IMR-90 (cell line): Measurements from ENCODE around the gene ROM1. TPM values are rescaled to one million over a fixed set of nuclear protein-coding genes. Genes with fewer than 3 reads are reported as not detected.

ENCODE experiments used
- ATAC-seq: fragments of 200-7000 bp; cut with Tn5 transposase; 2 replicates; pipeline ENCODE4 v1.9.1; 2020; ENCODE audit warnings: low read depth, mild to moderate bottlenecking, moderate library complexity
- BruUV-seq: library from RNA; stranded (reverse); fragments of 400-500 nt; replicated peaks from 2 replicates; lab custom pipeline; 2021; lab: Mats Ljungman, UMichigan
- CTCF ChIA-PET: fragments of 300-600 bp; formaldehyde crosslinking; extraction: SDS; loops from one replicate; lab custom pipeline; 2021; ENCODE audit warnings: antibody characterized with exemption; lab: Yijun Ruan, JAX
- POLR2A ChIA-PET: fragments of 300-600 bp; sonication (Branson Sonifier 250); formaldehyde crosslinking; loops from one replicate; lab custom pipeline; 2022; ENCODE audit warnings: antibody characterized with exemption; ENCODE audit not compliant: unreplicated experiment; lab: Charles Lee
- DNase-seq: peaks from one replicate; pipeline ENCODE4 v3.0.0; 2013
- H2AFZ ChIP-seq: replicated peaks from 2 replicates; pipeline ENCODE3; 2013; ENCODE audit warnings: low read length, mild to moderate bottlenecking; ENCODE audit not compliant: poor library complexity
- H2AK5ac ChIP-seq: 2 replicates; pipeline ENCODE4 v1.6.1; 2013; ENCODE audit warnings: low read depth, low read length, inconsistent platforms
- H2AK9ac ChIP-seq: replicated peaks from 2 replicates; pipeline ENCODE3; 2013; ENCODE audit warnings: mild to moderate bottlenecking, low read depth, low read length, moderate library complexity; ENCODE audit not compliant: poor library complexity
- H2BK120ac ChIP-seq: 2 replicates; pipeline ENCODE4 v1.6.1; 2013; ENCODE audit warnings: low read depth, low read length, inconsistent platforms
- H2BK15ac ChIP-seq: 3 replicates; pipeline ENCODE4 v1.6.1; 2013; ENCODE audit warnings: low read depth, low read length, inconsistent platforms
- H2BK20ac ChIP-seq: 2 replicates; pipeline ENCODE4 v1.6.1; 2013; ENCODE audit warnings: low read depth, mild to moderate bottlenecking, inconsistent platforms, low read length, moderate library complexity
- H2BK5ac ChIP-seq: 2 replicates; pipeline ENCODE4 v1.6.1; 2013; ENCODE audit warnings: mild to moderate bottlenecking, low read depth, low read length, inconsistent platforms; ENCODE audit not compliant: poor library complexity, severe bottlenecking
- H3K14ac ChIP-seq: replicated peaks from 2 replicates; pipeline ENCODE4 v1.6.1; 2013; ENCODE audit warnings: low read depth, low read length, inconsistent platforms
- H3K18ac ChIP-seq: 2 replicates; pipeline ENCODE4 v1.6.1; 2013; ENCODE audit warnings: low read depth, low read length, control low read depth
- H3K23ac ChIP-seq: 2 replicates; pipeline ENCODE4 v1.6.1; 2013; ENCODE audit warnings: low read depth, low read length, inconsistent platforms
- H3K27ac ChIP-seq: 2 replicates; pipeline ENCODE4 v1.5.1; 2013; ENCODE audit warnings: mild to moderate bottlenecking, control low read depth, low read length; ENCODE audit not compliant: insufficient read depth
- H3K27me3 ChIP-seq: 2 replicates; pipeline ENCODE4 v1.6.1; 2013; ENCODE audit warnings: low read length; ENCODE audit not compliant: control insufficient read depth, insufficient read depth
- H3K36me3 ChIP-seq: 2 replicates; pipeline ENCODE4 v1.6.1; 2013; ENCODE audit warnings: low read length, mixed read lengths; ENCODE audit not compliant: control insufficient read depth, insufficient read depth
- H3K4ac ChIP-seq: 2 replicates; pipeline ENCODE4 v1.6.1; 2013; ENCODE audit warnings: low read depth, low read length, inconsistent platforms
- H3K4me1 ChIP-seq: 2 replicates; pipeline ENCODE4 v1.6.1; 2013; ENCODE audit warnings: low read length, mixed read lengths; ENCODE audit not compliant: control insufficient read depth, insufficient read depth
- H3K4me2 ChIP-seq: 2 replicates; pipeline ENCODE4 v1.6.1; 2013; ENCODE audit warnings: low read depth, mild to moderate bottlenecking, control low read depth, low read length, moderate library complexity
- H3K4me3 ChIP-seq: 2 replicates; pipeline ENCODE4 v1.5.1; 2013; ENCODE audit warnings: low read depth, mild to moderate bottlenecking, control low read depth, low read length, moderate library complexity; ENCODE audit not compliant: insufficient read depth
- H3K56ac ChIP-seq: 2 replicates; pipeline ENCODE4 v1.6.1; 2013; ENCODE audit warnings: low read length, inconsistent platforms; ENCODE audit not compliant: insufficient read depth; ENCODE audit errors: extremely low read depth
- H3K79me1 ChIP-seq, 2 experiments: 2 replicates each; pipeline ENCODE4 v1.6.1; 2013; ENCODE audit warnings: low read length in 2 of 2, inconsistent platforms in 1 of 2, low read depth in 1 of 2
- H3K9ac ChIP-seq: 2 replicates; pipeline ENCODE4 v1.6.1; 2013; ENCODE audit warnings: low read depth, low read length, control low read depth
- H3K9me1 ChIP-seq: 2 replicates; pipeline ENCODE4 v1.6.1; 2013; ENCODE audit warnings: low read length, inconsistent platforms; ENCODE audit not compliant: insufficient read depth
- H3K9me3 ChIP-seq: 2 replicates; pipeline ENCODE4 v1.6.1; 2013; ENCODE audit warnings: low read length; ENCODE audit not compliant: control insufficient read depth, insufficient read depth
- H4K20me1 ChIP-seq: 2 replicates; pipeline ENCODE4 v1.6.1; 2013; ENCODE audit warnings: low read length, inconsistent platforms; ENCODE audit not compliant: insufficient read depth
- H4K5ac ChIP-seq: 2 replicates; pipeline ENCODE4 v1.6.1; 2013; ENCODE audit warnings: mild to moderate bottlenecking, low read depth, low read length, control low read depth
- H4K8ac ChIP-seq, 2 experiments: 2 replicates each; pipeline ENCODE4 v1.6.1; 2013; ENCODE audit warnings: low read depth in 2 of 2, low read length in 2 of 2, control low read depth in 1 of 2, inconsistent platforms in 1 of 2
- H4K91ac ChIP-seq: 2 replicates; pipeline ENCODE4 v1.6.1; 2013; ENCODE audit warnings: low read depth, low read length, inconsistent platforms; ENCODE audit not compliant: insufficient read depth
- CEBPB ChIP-seq: IDR thresholded peaks from 2 replicates; pipeline ENCODE4 v1.6.1; 2012; ENCODE audit warnings: low read depth, low read length, improper control_type of control experiment
- CHD1 ChIP-seq: IDR thresholded peaks from 2 replicates; pipeline ENCODE4 v1.6.1; 2012; ENCODE audit warnings: low read depth, low read length, improper control_type of control experiment
- MAZ ChIP-seq: IDR thresholded peaks from 2 replicates; pipeline ENCODE4 v1.6.1; 2012; ENCODE audit warnings: low read depth, mild to moderate bottlenecking, low read length, improper control_type of control experiment, moderate library complexity, borderline replicate concordance
- MXI1 ChIP-seq: IDR thresholded peaks from 2 replicates; pipeline ENCODE4 v1.6.1; 2012; ENCODE audit warnings: low read depth, mild to moderate bottlenecking, low read length, moderate library complexity, borderline replicate concordance
- NFE2L2 ChIP-seq: fragments of 150-350 bp; IDR thresholded peaks from 2 replicates; pipeline ENCODE4 v1.6.1; 2016; ENCODE audit warnings: low read depth, mild to moderate bottlenecking, low read length
- RFX5 ChIP-seq: IDR thresholded peaks from 2 replicates; pipeline ENCODE4 v1.8.0; 2012; ENCODE audit warnings: low read depth, mild to moderate bottlenecking, low read length, moderate library complexity
- SMC3 ChIP-seq: fragments of 150-350 bp; IDR thresholded peaks from 2 replicates; pipeline ENCODE4 v1.6.1; 2016; ENCODE audit warnings: low read depth, mild to moderate bottlenecking, antibody characterized with exemption, low read length, moderate library complexity
- USF2 ChIP-seq: fragments of 150-350 bp; IDR thresholded peaks from 2 replicates; pipeline ENCODE4 v1.6.1; 2017; ENCODE audit warnings: mild to moderate bottlenecking, antibody characterized with exemption, low read length, low read depth
- WGBS, 2 experiments: methylation state at CpG; one replicate each; pipeline versions ENCODE4 v1.1.5 to v1.1.7; 2013; ENCODE audit warnings: missing lambda C conversion rate in 2 of 2; ENCODE audit not compliant: insufficient read length in 1 of 2; ENCODE audit errors: extremely low coverage in 2 of 2; 5-methylcytosine and 5-hydroxymethylcytosine counted together
- dilution Hi-C: fragments of 300-500 bp; cut with HindIII; formaldehyde crosslinking; loops from one replicate; pipeline ENCODE4 v1.14.3; 2018; ENCODE audit warnings: low sequenced_read_pairs; ENCODE audit not compliant: unreplicated experiment
- in situ Hi-C: fragments of 300-500 bp; cut with MboI; formaldehyde crosslinking; loops from 3 replicates; pipeline ENCODE4 v1.14.3; 2019; ENCODE audit warnings: low sequenced_read_pairs, inconsistent platforms, mixed read lengths
- intact Hi-C: fragments of 100-400 bp; cut with micrococcal nuclease; formaldehyde crosslinking; loops from 2 replicates; pipeline ENCODE4 v1.10.0; 2022
- polyA plus RNA-seq, 3 experiments: library from polyadenylated mRNA; depleted of rRNA; stranded (reverse); fragments of >200 nt; gene quantifications; 2 replicates each; pipeline ENCODE4 v1.2.3, GENCODE V29; 2012; ENCODE audit warnings: low replicate concordance in 1 of 3
- total RNA-seq: library from RNA; depleted of rRNA; stranded (reverse); fragments of >200 nt; gene quantifications from 2 replicates; pipeline ENCODE4 v1.2.3, GENCODE V29; 2012
- TF ChIP-seq, protein P1 (sequence below): conservative IDR thresholded peaks from 2 replicates; pipeline ENCODE4 v1.5.1; 2012; ENCODE audit warnings: mild to moderate bottlenecking, low read depth, low read length, improper control_type of control experiment

Gene ROM1
- total and polyA plus RNA-seq, 2 of the 4 experiments (the other 2 are of a cell fraction): 2.2 to 2.5 TPM

DNA sequence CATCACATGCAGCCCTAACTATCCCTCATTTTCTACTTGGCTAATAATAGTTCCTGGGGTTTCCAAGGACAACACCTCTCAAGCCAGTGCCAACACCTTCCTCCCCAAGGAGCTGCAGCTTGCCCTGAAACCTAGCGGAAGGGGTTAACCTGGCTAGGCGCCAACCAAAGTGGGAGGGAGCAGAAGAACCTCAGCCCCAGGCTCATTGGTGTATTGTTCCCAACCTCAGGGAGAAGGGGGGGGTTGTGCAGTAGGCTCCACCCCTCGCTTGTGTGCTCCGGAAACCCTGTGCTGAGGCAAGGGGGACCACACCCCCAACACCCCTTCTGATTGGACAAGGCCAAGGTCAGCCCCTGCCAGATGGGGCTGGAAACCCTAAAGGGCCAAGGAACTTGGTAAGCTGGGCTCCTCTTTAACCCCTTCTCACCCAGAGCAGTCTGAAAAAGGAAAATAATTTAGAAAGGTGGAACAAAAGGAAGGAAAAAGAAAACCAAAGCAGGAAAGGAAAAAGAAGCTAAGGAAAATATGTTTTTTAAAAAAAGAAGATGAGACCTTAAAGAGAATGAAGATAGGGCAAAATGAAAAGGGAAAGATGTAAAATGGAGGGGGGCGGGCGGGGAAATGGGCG lies 13.9 kb upstream of the ROM1 start:
- Histone ChIP-seq H3K4me3 (no peak overlapping the region; the same call in 1 of the 2 replicates), H2BK5ac (peak overlapping the region; percentile 78), H2BK15ac (no peak overlapping the region), H3K4me1 (peaks cover 7% of the 10 kb centered on the region), H2BK120ac (no peak overlapping the region), H3K36me3 (peaks cover 46% of the 10 kb centered on the region), H3K9me1 (peaks cover 5% of the 10 kb centered on the region), H3K9ac (peak overlapping the region; percentile 90; the same call in 1 of the 2 replicates), H3K27ac (peak overlapping the region; percentile 76; the same call in 1 of the 2 replicates), H3K4ac (peak overlapping the region; percentile 80), H3K9me3 (no peaks in the 10 kb centered on the region), H3K27me3 (no peaks in the 10 kb centered on the region), H4K20me1 (peaks cover 17% of the 10 kb centered on the region; the same call in 1 of the 2 replicates), H3K56ac (no peak overlapping the region), H4K91ac (peak overlapping the region; percentile 38), H4K8ac (peak overlapping the region; percentile 9 to 55; a peak in 3 of 4 replicates), H3K14ac (peak overlapping the region; percentile 80), H3K4me2 (peak overlapping the region; percentile 91), H2AK9ac (peak overlapping the region; percentile 91), H2BK20ac (no peak overlapping the region), H3K79me1 (peaks cover 15 to 49% of the 10 kb centered on the region in 2 experiments), H3K23ac (peak overlapping the region; percentile 91), H3K18ac (no peak overlapping the region), H2AK5ac (peak overlapping the region; percentile 54), H4K5ac (0 out of 2 replicates have a peak overlapping the region, but pooled peaks have one; percentile 26), H2AFZ (peak overlapping the region; percentile 40)
- ChIA-PET POLR2A (no interaction called here), CTCF (interaction anchor here (0.8 to 0.9 kb wide), 2 partner anchors 13 to 282 kb away, joined by 4 read pairs; partner anchors contain the start of genes EML3 and SLC3A2)
- peak; percentile 73 for ATAC-seq
- 100% methylated on average over 2 of the region's 7 CpGs; no CpG with 5 or more reads in 1 of the 2 experiments for WGBS, 2 experiments
- intact Hi-C loops: loop anchor here (10.0 kb wide), 1 partner anchor 96 kb away; no protein-coding TSS in a partner anchor
- dilution Hi-C loops: no loop called here
- in situ Hi-C loops: no loop called here
- DNase-seq: peak; percentile 99
- TF ChIP-seq CHD1 (no peak), NFE2L2 (no peak), CEBPB (peak; percentile 47; the same call in 1 of the 2 replicates), SMC3 (no peak), MXI1 (peak; percentile 54; the same call in 1 of the 2 replicates), USF2 (peak; percentile 27; the same call in 1 of the 2 replicates), RFX5 (no peak), MAZ (peak; percentile 79; the same call in 1 of the 2 replicates)
- TF ChIP-seq, protein P1, sequence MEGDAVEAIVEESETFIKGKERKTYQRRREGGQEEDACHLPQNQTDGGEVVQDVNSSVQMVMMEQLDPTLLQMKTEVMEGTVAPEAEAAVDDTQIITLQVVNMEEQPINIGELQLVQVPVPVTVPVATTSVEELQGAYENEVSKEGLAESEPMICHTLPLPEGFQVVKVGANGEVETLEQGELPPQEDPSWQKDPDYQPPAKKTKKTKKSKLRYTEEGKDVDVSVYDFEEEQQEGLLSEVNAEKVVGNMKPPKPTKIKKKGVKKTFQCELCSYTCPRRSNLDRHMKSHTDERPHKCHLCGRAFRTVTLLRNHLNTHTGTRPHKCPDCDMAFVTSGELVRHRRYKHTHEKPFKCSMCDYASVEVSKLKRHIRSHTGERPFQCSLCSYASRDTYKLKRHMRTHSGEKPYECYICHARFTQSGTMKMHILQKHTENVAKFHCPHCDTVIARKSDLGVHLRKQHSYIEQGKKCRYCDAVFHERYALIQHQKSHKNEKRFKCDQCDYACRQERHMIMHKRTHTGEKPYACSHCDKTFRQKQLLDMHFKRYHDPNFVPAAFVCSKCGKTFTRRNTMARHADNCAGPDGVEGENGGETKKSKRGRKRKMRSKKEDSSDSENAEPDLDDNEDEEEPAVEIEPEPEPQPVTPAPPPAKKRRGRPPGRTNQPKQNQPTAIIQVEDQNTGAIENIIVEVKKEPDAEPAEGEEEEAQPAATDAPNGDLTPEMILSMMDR: no peak
- BruUV-seq: no TSS peak
